ENCODE data around the gene PDK3. TPM values are rescaled to one million over a fixed set of nuclear protein-coding genes. Genes with fewer than 3 reads are reported as not detected.

The PDK3 gene
- total RNA-seq, 1 experiment from 2014 or later = 1.4 TPM

DNA sequence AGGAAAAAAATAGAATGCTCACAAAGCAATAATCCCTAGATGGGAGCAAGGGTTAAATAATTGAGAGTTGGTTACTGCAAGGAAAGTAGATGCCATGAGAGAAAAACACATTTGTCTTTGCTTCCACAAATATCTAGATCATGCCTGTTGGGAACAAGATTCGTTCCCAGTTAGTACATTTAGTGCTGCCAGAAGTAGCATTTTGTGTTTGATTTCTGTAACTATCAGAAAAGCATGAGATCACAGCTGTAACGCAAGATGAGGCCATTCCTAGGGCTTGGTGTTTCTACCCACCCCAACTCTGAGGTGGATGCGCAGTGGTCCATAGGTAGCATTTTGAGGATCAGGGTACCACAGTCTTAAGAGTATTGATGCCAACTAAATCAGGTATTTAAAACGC, 20.4 kb upstream of the PDK3 start:
- no peak for DNase-seq (ENCODE audit: unreplicated experiment)
- TF ChIP-seq CTCF (IDR thresholded peaks at IDR 0.05; ENCODE audit: unreplicated experiment) = no peak
- no TSS peak for BruUV-seq (replicated peaks)
- H3K36me3 Mint-ChIP-seq (ENCODE audit: insufficient read depth, unreplicated experiment) = no peaks in the 10 kb centered on the region
- intact Hi-C loops (cut with micrococcal nuclease) = no loop called here
- ChIA-PET POLR2A (no interaction called here), CTCF (no interaction called here)
- no peaks in the 10 kb centered on the region for H3K9me3 Mint-ChIP-seq (ENCODE audit: unreplicated experiment)
- no peaks in the 10 kb centered on the region for H3K4me1 Mint-ChIP-seq (ENCODE audit: insufficient read depth, unreplicated experiment)
- H3K27ac Mint-ChIP-seq (ENCODE audit: low read depth, unreplicated experiment) = no peak overlapping the region
- H3K4me3 Mint-ChIP-seq (ENCODE audit: unreplicated experiment) = no peak overlapping the region
- no peaks in the 10 kb centered on the region for H3K27me3 Mint-ChIP-seq (ENCODE audit: insufficient read depth, unreplicated experiment)

DNA sequence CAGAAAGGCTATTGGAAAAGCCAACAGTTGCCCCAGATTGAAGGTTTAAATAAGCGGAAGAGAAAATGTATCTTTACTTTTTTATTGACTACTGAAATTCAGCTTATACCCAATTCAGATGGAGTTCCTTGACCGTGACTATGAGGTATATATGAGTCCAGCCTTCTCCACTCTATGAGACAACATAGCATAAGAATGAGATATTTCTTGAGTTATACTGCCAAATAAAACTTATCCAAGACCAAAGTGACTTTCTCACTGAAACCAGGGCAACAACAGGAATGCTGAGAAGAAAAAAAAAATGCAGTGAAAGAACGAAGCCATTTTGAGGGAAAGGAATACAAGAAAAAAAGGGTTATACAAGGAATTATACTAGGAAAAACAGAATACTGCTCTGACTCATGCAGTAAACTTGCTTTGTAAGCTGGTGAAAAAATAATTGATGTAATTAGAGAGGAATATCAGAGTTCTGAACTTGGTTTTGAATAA, 16.3 kb upstream of the PDK3 start:
- Mint-ChIP-seq H3K36me3 (ENCODE audit: insufficient read depth, unreplicated experiment) (no peaks in the 10 kb centered on the region), H3K27me3 (ENCODE audit: insufficient read depth, unreplicated experiment) (peaks cover 32% of the 10 kb centered on the region), H3K9me3 (ENCODE audit: unreplicated experiment) (no peaks in the 10 kb centered on the region), H3K4me3 (ENCODE audit: unreplicated experiment) (no peak overlapping the region), H3K4me1 (ENCODE audit: insufficient read depth, unreplicated experiment) (no peaks in the 10 kb centered on the region), H3K27ac (ENCODE audit: low read depth, unreplicated experiment) (no peak overlapping the region)
- DNase-seq (ENCODE audit: unreplicated experiment) = no peak
- ChIA-PET CTCF (interaction anchor here (0.8 kb wide), 1 partner anchor 10 kb away, joined by 3 read pairs; no protein-coding TSS in a partner anchor), POLR2A (no interaction called here)
- no TSS peak for BruUV-seq (replicated peaks)
- no peak for TF ChIP-seq CTCF (IDR thresholded peaks at IDR 0.05; ENCODE audit: unreplicated experiment)
- intact Hi-C loops (cut with micrococcal nuclease) = no loop called here

GRCh38 chrX:24463077-24463476, 2.0 kb upstream of the PDK3 start:
- H3K27ac Mint-ChIP-seq (ENCODE audit: low read depth, unreplicated experiment) = no peak overlapping the region
- no peaks in the 10 kb centered on the region for H3K9me3 Mint-ChIP-seq (ENCODE audit: unreplicated experiment)
- no peak for DNase-seq (ENCODE audit: unreplicated experiment)
- no peaks in the 10 kb centered on the region for H3K36me3 Mint-ChIP-seq (ENCODE audit: insufficient read depth, unreplicated experiment)
- no TSS peak for BruUV-seq (replicated peaks)
- intact Hi-C loops (cut with micrococcal nuclease) = no loop called here
- H3K4me3 Mint-ChIP-seq (ENCODE audit: unreplicated experiment) = no peak overlapping the region
- ChIA-PET POLR2A (interaction anchor here (0.7 kb wide), 1 partner anchor 56 kb away, joined by 3 read pairs; no protein-coding TSS in a partner anchor), CTCF (interaction anchor here (0.6 to 3.3 kb wide), 3 partner anchors 35 to 72 kb away, joined by 3 to 17 read pairs (median 3); no protein-coding TSS in a partner anchor)
- H3K4me1 Mint-ChIP-seq (ENCODE audit: insufficient read depth, unreplicated experiment) = no peaks in the 10 kb centered on the region
- H3K27me3 Mint-ChIP-seq (ENCODE audit: insufficient read depth, unreplicated experiment) = peaks cover 45% of the 10 kb centered on the region
- no peak for TF ChIP-seq CTCF (IDR thresholded peaks at IDR 0.05; ENCODE audit: unreplicated experiment)

GRCh38 chrX:24464498-24464835, 619 bp upstream of the PDK3 start:
- POLR2A ChIA-PET = interaction anchor here (1.0 to 2.4 kb wide), 4 partner anchors 30 to 68 kb away, joined by 3 to 15 read pairs (median 8); no protein-coding TSS in a partner anchor
- CTCF ChIA-PET = interaction anchor here (0.7 to 3.3 kb wide), 3 partner anchors 27 to 48 kb away, joined by 3 to 17 read pairs (median 4); no protein-coding TSS in a partner anchor
- no peak for TF ChIP-seq CTCF (IDR thresholded peaks at IDR 0.05; ENCODE audit: unreplicated experiment)
- no TSS peak for BruUV-seq (replicated peaks)
- Mint-ChIP-seq H3K9me3 (ENCODE audit: unreplicated experiment) (no peaks in the 10 kb centered on the region), H3K36me3 (ENCODE audit: insufficient read depth, unreplicated experiment) (no peaks in the 10 kb centered on the region), H3K4me3 (ENCODE audit: unreplicated experiment) (peak overlapping the region; percentile 73), H3K27ac (ENCODE audit: low read depth, unreplicated experiment) (no peak overlapping the region), H3K27me3 (ENCODE audit: insufficient read depth, unreplicated experiment) (peaks cover 40% of the 10 kb centered on the region), H3K4me1 (ENCODE audit: insufficient read depth, unreplicated experiment) (no peaks in the 10 kb centered on the region)
- intact Hi-C loops (cut with micrococcal nuclease) = loop anchor here (2.0 kb wide), 1 partner anchor 30 kb away; no protein-coding TSS in a partner anchor
- DNase-seq (ENCODE audit: unreplicated experiment) = no peak

All from MCF 10A (cell line).